GM18499 (cell line): ENCODE data around the gene ESR1.
"Not testable (repeated sequence)": the region's sequence is repeated elsewhere in the genome, so short reads cannot be mapped to it uniquely, and the experiment has no call there.

Experiments used
- ATAC-seq: cut with Tn5 transposase; IDR thresholded peaks from one replicate; pipeline ENCODE4 v1.9.1; 2021; ENCODE audit warnings: moderate number of reproducible peaks; ENCODE audit not compliant: insufficient read depth, unreplicated experiment

Gene ESR1

GRCh38 chr6:151811081-151811480, 3.6 kb downstream of the ESR1 start:
- ATAC-seq: no peak

- no peak for ATAC-seq
Observed at GRCh38 chr6:151813858-151814257, 6.4 kb downstream of the ESR1 start.

- ATAC-seq: no peak
Observed at GRCh38 chr6:151814614-151815013, 7.1 kb downstream of the ESR1 start.

GRCh38 chr6:151822252-151823111, 15.0 kb downstream of the ESR1 start:
- peak; percentile 97 for ATAC-seq

- ATAC-seq: no peak
Observed at GRCh38 chr6:151826517-151827142, 19.1 kb downstream of the ESR1 start.

- no peak for ATAC-seq
Observed at GRCh38 chr6:151832710-151833109, 25.2 kb downstream of the ESR1 start.

GRCh38 chr6:151835396-151835795, 27.9 kb downstream of the ESR1 start:
- ATAC-seq: no peak

- no peak for ATAC-seq
Observed at GRCh38 chr6:151837223-151837622, 29.7 kb downstream of the ESR1 start.

GRCh38 chr6:151842816-151843215, 35.3 kb downstream of the ESR1 start:
- ATAC-seq: no peak

- no peak for ATAC-seq
Observed at GRCh38 chr6:151847064-151847463, 39.6 kb downstream of the ESR1 start.

GRCh38 chr6:151850479-151851003, 43.1 kb downstream of the ESR1 start:
- no peak for ATAC-seq

- ATAC-seq: no peak
Observed at GRCh38 chr6:151858294-151858693, 50.8 kb downstream of the ESR1 start.

GRCh38 chr6:151862461-151862860, 55.0 kb downstream of the ESR1 start:
- no peak for ATAC-seq

- not testable (repeated sequence) for ATAC-seq
Observed at GRCh38 chr6:151867361-151867869, 59.9 kb downstream of the ESR1 start.

- ATAC-seq: no peak
Observed at GRCh38 chr6:151869345-151869744, 61.9 kb downstream of the ESR1 start.

- no peak for ATAC-seq
Observed at GRCh38 chr6:151869787-151870186, 62.3 kb downstream of the ESR1 start.

GRCh38 chr6:151870375-151870774, 62.9 kb downstream of the ESR1 start:
- no peak for ATAC-seq

GRCh38 chr6:151875524-151875923, 68.0 kb downstream of the ESR1 start:
- no peak for ATAC-seq

- ATAC-seq: no peak
Observed at GRCh38 chr6:151876122-151876521, 68.6 kb downstream of the ESR1 start.

- no peak for ATAC-seq
Observed at GRCh38 chr6:151877458-151877857, 70.0 kb downstream of the ESR1 start.

GRCh38 chr6:151881231-151881630, 73.7 kb downstream of the ESR1 start:
- ATAC-seq: no peak
